Duodenal mucosa (tissue), 2 donors: ENCODE results near the gene OTOP3.

Source experiments
- H3K27ac ChIP-seq: one replicate; pipeline ENCODE4 v1.7.0; 2013; ENCODE audit warnings: low read depth, low read length
- H3K27me3 ChIP-seq, 2 donors: one replicate each; pipeline ENCODE4 v1.7.0; 2013; ENCODE audit warnings: low read length in 2 of 2, control low read depth in 1 of 2; ENCODE audit not compliant: insufficient read depth in 2 of 2, control insufficient read depth in 1 of 2
- H3K36me3 ChIP-seq, 2 donors: one replicate each; pipeline ENCODE4 v1.7.0; 2013; ENCODE audit warnings: low read length in 2 of 2, control low read depth in 1 of 2; ENCODE audit not compliant: insufficient read depth in 2 of 2, control insufficient read depth in 1 of 2
- H3K4me1 ChIP-seq, 2 donors: one replicate each; pipeline ENCODE4 v1.7.0; 2013; ENCODE audit warnings: low read length in 2 of 2, control low read depth in 1 of 2; ENCODE audit not compliant: insufficient read depth in 2 of 2, control insufficient read depth in 1 of 2
- H3K4me3 ChIP-seq, 2 donors: one replicate each; pipeline ENCODE4 v1.7.0; 2013; ENCODE audit warnings: low read length in 2 of 2, low read depth in 1 of 2
- H3K9ac ChIP-seq, 2 donors: one replicate each; pipeline ENCODE4 v1.7.0; 2013; ENCODE audit warnings: low read length in 2 of 2, low read depth in 1 of 2
- H3K9me3 ChIP-seq, 2 donors: one replicate each; pipeline ENCODE4 v1.7.0; 2013; ENCODE audit warnings: low read length in 2 of 2, control low read depth in 1 of 2; ENCODE audit not compliant: control insufficient read depth in 1 of 2

The OTOP3 gene

GRCh38 chr17:74998783-74999182, 63.1 kb downstream of the OTOP3 start:
- Histone ChIP-seq H3K9me3 (no peaks in the 10 kb centered on the region), H3K27ac (no peak overlapping the region), H3K4me1 (peaks cover 1 to 8% of the 10 kb centered on the region in 2 donors), H3K36me3 (peaks cover 6 to 58% of the 10 kb centered on the region in 2 donors), H3K9ac (no peak overlapping the region), H3K4me3 (no peak overlapping the region), H3K27me3 (no peaks in the 10 kb centered on the region)

GRCh38 chr17:74999523-74999922, 63.8 kb downstream of the OTOP3 start:
- Histone ChIP-seq H3K4me1 (peaks cover 0 to under 1% of the 10 kb centered on the region in 2 donors), H3K27ac (no peak overlapping the region), H3K4me3 (no peak overlapping the region), H3K36me3 (peaks cover 6 to 63% of the 10 kb centered on the region in 2 donors), H3K9me3 (no peaks in the 10 kb centered on the region), H3K9ac (no peak overlapping the region), H3K27me3 (no peaks in the 10 kb centered on the region)
